HG02642 (cell line): ENCODE measurements around the gene GAS2L2.

Source experiments
- ATAC-seq: cut with Tn5 transposase; IDR thresholded peaks from one replicate; pipeline ENCODE4 v1.9.1; 2021; ENCODE audit warnings: mild to moderate bottlenecking; ENCODE audit not compliant: unreplicated experiment, poor library complexity

GAS2L2 gene

GRCh38 chr17:35730400-35731005, 22.5 kb downstream of the GAS2L2 start:
- no peak for ATAC-seq

- no peak for ATAC-seq
Observed at GRCh38 chr17:35729405-35729833, 23.6 kb downstream of the GAS2L2 start.

- no peak for ATAC-seq
Observed at GRCh38 chr17:35728551-35728950, 24.5 kb downstream of the GAS2L2 start.

- ATAC-seq: no peak
Observed at GRCh38 chr17:35727635-35728034, 25.4 kb downstream of the GAS2L2 start.

- no peak for ATAC-seq
Observed at GRCh38 chr17:35726953-35727460, 26.0 kb downstream of the GAS2L2 start.

GRCh38 chr17:35726127-35726952, 26.7 kb downstream of the GAS2L2 start:
- ATAC-seq: no peak

GRCh38 chr17:35725802-35726126, 27.3 kb downstream of the GAS2L2 start:
- no peak for ATAC-seq

GRCh38 chr17:35725058-35725457, 28.0 kb downstream of the GAS2L2 start:
- no peak for ATAC-seq

- ATAC-seq: no peak
Observed at GRCh38 chr17:35723735-35724134, 29.3 kb downstream of the GAS2L2 start.

GRCh38 chr17:35717475-35717874, 35.6 kb downstream of the GAS2L2 start:
- no peak for ATAC-seq

GRCh38 chr17:35716897-35717465, 36.1 kb downstream of the GAS2L2 start:
- no peak for ATAC-seq

- ATAC-seq: no peak
Observed at GRCh38 chr17:35716173-35716572, 36.9 kb downstream of the GAS2L2 start.

GRCh38 chr17:35715416-35715815, 37.6 kb downstream of the GAS2L2 start:
- ATAC-seq: no peak

- ATAC-seq: no peak
Observed at GRCh38 chr17:35714988-35715387, 38.1 kb downstream of the GAS2L2 start.

- no peak for ATAC-seq
Observed at GRCh38 chr17:35713069-35713728, 39.8 kb downstream of the GAS2L2 start.

- no peak for ATAC-seq
Observed at GRCh38 chr17:35710950-35711349, 42.1 kb downstream of the GAS2L2 start.

GRCh38 chr17:35709874-35710273, 43.2 kb downstream of the GAS2L2 start:
- ATAC-seq: no peak

- ATAC-seq: no peak
Observed at GRCh38 chr17:35708951-35709350, 44.1 kb downstream of the GAS2L2 start.

GRCh38 chr17:35708149-35708548, 44.9 kb downstream of the GAS2L2 start:
- ATAC-seq: no peak

- no peak for ATAC-seq
Observed at GRCh38 chr17:35705705-35706104, 47.3 kb downstream of the GAS2L2 start.

- ATAC-seq: no peak
Observed at GRCh38 chr17:35705230-35705629, 47.8 kb downstream of the GAS2L2 start.
